ENCODE results near the gene KLHL26. TPM values are rescaled to one million over a fixed set of nuclear protein-coding genes. Genes with fewer than 3 reads are reported as not detected.

KLHL26 gene
- total RNA-seq, 4 donors from 2014 or later, result 13.4 to 20.2 (median 15.9) TPM

DNA sequence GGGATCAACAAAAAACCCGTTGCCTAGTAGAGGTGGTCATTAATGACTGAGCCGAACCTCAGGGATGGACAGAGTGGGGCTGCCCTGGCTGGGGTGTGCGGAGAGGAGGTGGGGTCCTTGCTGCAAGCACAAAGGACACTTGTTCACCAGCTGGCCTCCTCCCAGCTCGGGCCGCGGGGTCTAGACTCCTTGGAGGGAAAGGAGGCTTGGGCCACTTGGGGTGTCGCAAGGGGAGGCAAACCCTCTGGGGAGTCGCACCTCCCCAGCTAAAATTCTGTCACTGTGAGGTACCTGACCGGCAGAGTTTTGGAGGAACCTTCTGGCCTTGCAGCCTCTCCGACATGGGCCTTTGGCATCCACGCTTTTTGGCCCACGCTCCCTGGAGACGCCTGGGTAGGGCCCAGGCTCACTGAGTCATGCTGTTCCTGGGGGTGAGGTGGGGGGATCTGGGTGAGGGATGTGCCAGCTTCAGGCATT, 8.2 kb downstream of the KLHL26 start:
- Histone ChIP-seq H3K4me3 (replicated peaks in 1 of 3) (no peak overlapping the region), H3K27ac (peak overlapping the region; percentile 23 to 96 (median 48)), H3K36me3 (no peaks in the 10 kb centered on the region), H3K4me1 (peaks cover 44 to 60% of the 10 kb centered on the region in 2 donors), H3K27me3 (no peaks in the 10 kb centered on the region), H3K9me3 (no peaks in the 10 kb centered on the region)
- TF ChIP-seq POLR2A (IDR thresholded peaks at IDR 0.05), result no peak
- TF ChIP-seq CTCF (IDR thresholded peaks at IDR 0.05), result no peak
- DNase-seq, result peak; percentile 27 to 45
- WGBS, 2 donors, result 74 to 75% methylated on average over 8 to 13 of the region's 13 CpGs
- intact Hi-C loops (cut with DNase I), result no loop called here

DNA sequence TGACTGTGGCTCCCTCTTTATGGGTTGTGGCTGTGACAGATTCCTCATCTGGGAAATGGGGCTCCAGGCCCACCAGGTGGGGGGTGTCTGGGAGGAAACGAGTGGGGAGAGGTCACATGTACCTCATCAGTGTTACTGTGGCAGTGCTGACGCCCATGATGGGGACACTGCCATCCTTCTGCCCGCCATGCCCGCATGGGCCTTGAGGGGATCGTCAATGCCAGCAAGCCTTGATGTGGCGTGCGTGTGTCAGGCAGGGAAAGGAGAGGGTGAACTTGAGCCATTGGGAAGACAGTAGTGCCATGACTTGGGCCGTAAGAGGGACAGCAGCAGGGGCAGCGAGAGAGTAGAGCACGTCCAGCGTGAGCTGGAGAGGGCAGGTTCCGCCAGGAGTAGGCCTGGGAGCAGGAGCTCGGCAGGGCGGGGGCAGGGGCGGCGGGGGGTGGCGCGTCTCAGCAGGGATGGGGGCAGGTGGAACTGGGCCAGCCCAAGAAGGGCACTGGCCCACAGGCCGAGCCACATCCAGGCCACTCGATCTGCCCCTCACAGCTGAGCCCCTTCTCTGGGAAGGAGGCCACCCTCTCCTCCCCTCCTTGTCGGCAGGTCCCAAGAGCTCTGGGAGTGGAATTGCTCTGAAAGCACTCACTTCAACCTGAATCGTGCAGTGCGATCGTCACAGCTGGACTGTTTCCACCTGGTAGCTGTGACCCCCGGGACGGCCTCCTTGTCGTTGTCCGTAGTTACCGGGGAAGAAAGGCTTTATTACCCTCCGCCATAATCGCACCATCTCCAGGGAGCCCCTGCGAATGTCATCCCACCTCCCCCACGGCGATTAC, 9.9 kb downstream of the KLHL26 start:
- WGBS, 2 donors, result 44 to 62% methylated on average over 28 to 32 of the region's 34 CpGs
- Histone ChIP-seq H3K36me3 (no peaks in the 10 kb centered on the region), H3K9me3 (no peaks in the 10 kb centered on the region), H3K4me3 (replicated peaks in 1 of 3) (no peak overlapping the region), H3K27ac (peak overlapping the region; percentile 95 to 96 (median 96)), H3K4me1 (peaks cover 57 to 76% of the 10 kb centered on the region in 2 donors), H3K27me3 (no peaks in the 10 kb centered on the region)
- intact Hi-C loops (cut with DNase I), result no loop called here
- TF ChIP-seq CTCF (IDR thresholded peaks at IDR 0.05) (no peak), POLR2A (IDR thresholded peaks at IDR 0.05) (peak in 1 of 2 donors; percentile 49)
- peak; percentile 94 to 96 for DNase-seq

DNA sequence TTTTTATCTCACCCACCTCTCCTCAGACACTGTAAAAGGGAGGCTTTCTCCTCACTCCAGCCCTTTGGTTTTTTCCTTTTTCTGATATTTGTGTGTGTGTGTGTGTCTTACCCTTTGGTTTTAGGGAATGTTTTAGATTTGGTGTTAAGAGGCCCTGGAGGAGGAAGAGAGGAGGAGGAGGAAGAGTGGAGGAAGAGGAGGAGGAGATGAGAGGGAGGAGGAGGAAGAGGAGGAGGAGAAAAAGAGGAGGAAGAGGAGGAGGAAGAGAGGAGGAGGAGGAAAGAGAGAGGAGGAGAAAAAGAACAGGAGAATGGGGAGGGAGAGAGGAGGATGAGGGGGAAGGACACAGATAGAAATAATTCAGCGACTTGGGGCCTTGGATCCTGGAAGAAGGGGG, 10.5 kb downstream of the KLHL26 start:
- H3K27ac ChIP-seq, result peak overlapping the region; percentile 95 to 96 (median 96)
- WGBS, 2 donors, result 75 to 86% methylated on average over 1 of the region's 1 CpG
- no peaks in the 10 kb centered on the region for H3K9me3 ChIP-seq
- no peak for TF ChIP-seq POLR2A (IDR thresholded peaks at IDR 0.05)
- TF ChIP-seq CTCF (IDR thresholded peaks at IDR 0.05), result no peak
- H3K36me3 ChIP-seq, result no peaks in the 10 kb centered on the region
- intact Hi-C loops (cut with DNase I), result no loop called here
- H3K27me3 ChIP-seq, result no peaks in the 10 kb centered on the region
- no peak overlapping the region for H3K4me3 ChIP-seq (replicated peaks in 1 of 3)
- no peak for DNase-seq
- H3K4me1 ChIP-seq, result peaks cover 57 to 83% of the 10 kb centered on the region in 2 donors

- no peaks in the 10 kb centered on the region for H3K9me3 ChIP-seq
- no peak for DNase-seq
- WGBS, 2 donors, result 78 to 81% methylated on average over 1 to 5 of the region's 10 CpGs
- no peak overlapping the region for H3K4me3 ChIP-seq (replicated peaks in 1 of 3)
- no peaks in the 10 kb centered on the region for H3K36me3 ChIP-seq
- intact Hi-C loops (cut with DNase I), result no loop called here
- H3K27ac ChIP-seq, result peak overlapping the region; percentile 95 to 96 (median 96)
- TF ChIP-seq CTCF (IDR thresholded peaks at IDR 0.05) (no peak), POLR2A (IDR thresholded peaks at IDR 0.05) (no peak)
- no peaks in the 10 kb centered on the region for H3K27me3 ChIP-seq
- peaks cover 57 to 87% of the 10 kb centered on the region in 2 donors for H3K4me1 ChIP-seq
These were observed 11.0 kb downstream of the KLHL26 start for GRCh38 chr19:18647807-18648206.

- WGBS, 2 donors, result 8 to 22% methylated on average over 9 to 13 of the region's 13 CpGs
- peaks cover 57 to 89% of the 10 kb centered on the region in 2 donors for H3K4me1 ChIP-seq
- TF ChIP-seq CTCF (IDR thresholded peaks at IDR 0.05) (no peak), POLR2A (IDR thresholded peaks at IDR 0.05) (peak in 1 of 2 donors; percentile 67)
- intact Hi-C loops (cut with DNase I), result no loop called here
- DNase-seq, result peak; percentile 97
- H3K27me3 ChIP-seq, result no peaks in the 10 kb centered on the region
- no peaks in the 10 kb centered on the region for H3K36me3 ChIP-seq
- H3K9me3 ChIP-seq, result no peaks in the 10 kb centered on the region
- no peak overlapping the region for H3K4me3 ChIP-seq (replicated peaks in 1 of 3)
- peak overlapping the region; percentile 95 to 96 (median 96) for H3K27ac ChIP-seq
These were observed 12.1 kb downstream of the KLHL26 start for GRCh38 chr19:18648973-18649315.

Measured in thyroid gland (tissue), 4 donors.